ENCODE data around the gene RNF41.

GRCh38 chr12:56158029-56158925 lies 63.4 kb downstream of the RNF41 start, which contains the start of gene MYL6:
- no peak for TF ChIP-seq CTCF (IDR thresholded peaks at IDR 0.05)
- peak; percentile 99 for TF ChIP-seq POLR2A (IDR thresholded peaks at IDR 0.05)

Data from testis (tissue), 2 donors.